ENCODE measurements around the gene AMBP.

The AMBP gene

DNA sequence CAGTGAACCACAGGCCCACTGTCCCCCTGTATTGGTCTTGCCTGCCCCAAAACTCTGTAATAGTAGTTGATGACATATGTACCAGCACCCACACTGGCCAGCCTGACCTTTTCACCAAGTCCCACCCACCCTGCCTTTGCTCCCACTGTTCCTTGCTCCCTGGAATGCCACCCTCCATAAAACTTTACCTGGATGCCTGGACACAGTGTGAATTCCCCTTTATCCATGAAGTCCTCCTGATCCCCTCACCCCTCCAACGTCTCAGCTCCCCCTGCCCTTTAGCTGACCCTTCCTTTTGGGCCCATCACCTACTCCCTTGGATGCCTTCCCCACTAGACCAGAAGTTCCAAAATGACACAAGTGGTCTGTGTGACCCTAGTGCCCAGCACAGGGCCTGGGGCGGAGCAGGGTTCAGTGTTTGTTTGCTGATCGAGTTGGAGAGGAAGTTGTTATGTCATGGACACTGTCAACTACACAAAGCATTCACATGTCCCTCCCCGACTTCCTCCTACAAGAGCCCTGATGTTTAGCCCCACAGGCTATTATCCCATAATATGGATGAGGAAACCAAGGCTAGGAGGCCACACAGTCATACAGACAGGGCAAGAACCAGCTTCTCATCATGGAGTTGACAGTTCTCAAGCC is 16.1 kb downstream of the AMBP start:
- Mint-ChIP-seq H3K27ac (no peak overlapping the region), H3K9me3 (no peaks in the 10 kb centered on the region), H3K4me1 (no peaks in the 10 kb centered on the region), H3K27me3 (peaks cover 11% of the 10 kb centered on the region), H3K36me3 (no peaks in the 10 kb centered on the region), H3K4me3 (no peak overlapping the region)
- CTCF ChIA-PET, result no interaction called here
- no peak for DNase-seq

DNA sequence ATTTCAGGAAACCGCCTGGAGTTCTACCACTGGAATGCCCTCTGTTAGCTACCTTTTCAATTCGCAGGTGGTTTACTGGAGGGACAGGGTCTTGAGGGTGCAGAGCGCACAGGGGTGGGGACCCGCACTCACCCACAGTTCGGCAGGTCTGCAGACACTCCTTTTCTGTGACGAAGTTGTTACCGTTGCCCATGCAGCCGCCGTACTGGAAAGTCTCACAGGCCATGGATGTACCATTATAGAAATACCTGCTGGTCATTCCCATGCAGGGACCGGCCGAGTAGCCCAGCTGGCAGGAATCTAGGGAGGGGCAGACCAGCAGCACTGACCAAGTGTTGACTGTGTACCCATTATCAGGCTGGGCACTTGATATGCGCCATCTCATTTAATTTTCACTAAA is 16.8 kb downstream of the AMBP start:
- Mint-ChIP-seq H3K27ac (no peak overlapping the region), H3K4me1 (no peaks in the 10 kb centered on the region), H3K4me3 (no peak overlapping the region), H3K27me3 (peaks cover 11% of the 10 kb centered on the region), H3K36me3 (no peaks in the 10 kb centered on the region), H3K9me3 (no peaks in the 10 kb centered on the region)
- DNase-seq, result no peak
- CTCF ChIA-PET, result no interaction called here

DNA sequence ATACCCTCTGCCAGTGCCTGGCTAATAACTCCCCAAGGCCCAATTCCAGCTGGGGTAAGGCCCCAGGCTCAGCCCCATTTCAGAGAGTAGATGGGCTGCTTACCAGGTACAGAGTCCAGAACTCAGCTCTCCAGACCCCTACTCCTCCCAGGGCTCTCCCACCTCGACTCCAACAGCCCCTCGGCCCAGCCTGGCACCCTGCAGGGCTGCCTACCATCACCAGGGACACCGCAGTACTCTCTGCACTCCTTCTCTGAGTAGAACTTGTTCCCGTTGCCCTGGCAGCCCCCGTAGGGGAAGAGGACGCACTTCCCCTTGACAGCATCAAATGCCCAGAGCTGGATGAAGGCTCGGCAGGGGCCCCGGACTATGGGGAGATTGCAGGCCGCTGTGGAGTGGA is 17.4 kb downstream of the AMBP start:
- Mint-ChIP-seq H3K27me3 (peaks cover 11% of the 10 kb centered on the region), H3K9me3 (no peaks in the 10 kb centered on the region), H3K4me1 (no peaks in the 10 kb centered on the region), H3K4me3 (no peak overlapping the region), H3K27ac (no peak overlapping the region), H3K36me3 (no peaks in the 10 kb centered on the region)
- DNase-seq, result no peak
- CTCF ChIA-PET, result no interaction called here

DNA sequence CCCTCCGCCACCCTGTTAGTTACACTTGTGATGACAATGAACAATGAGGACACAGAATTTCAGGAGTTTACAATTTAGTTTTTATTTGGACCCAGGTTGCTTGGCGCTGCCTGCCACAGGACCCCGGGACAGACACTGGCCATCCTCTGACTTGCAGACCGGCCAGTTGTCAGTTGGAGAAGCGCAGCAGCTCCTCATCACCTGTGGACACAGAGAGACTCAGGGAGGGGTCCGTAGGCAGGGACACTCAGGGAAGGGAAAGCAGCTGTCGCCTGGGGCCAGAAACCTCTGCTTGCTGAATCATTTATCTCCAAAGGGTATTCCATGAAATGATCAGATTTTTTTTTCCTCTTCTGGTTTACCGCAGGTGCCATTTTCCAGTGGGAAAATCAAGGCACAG is 18.0 kb downstream of the AMBP start:
- no peak for DNase-seq
- CTCF ChIA-PET, result no interaction called here
- no peaks in the 10 kb centered on the region for H3K36me3 Mint-ChIP-seq
- H3K9me3 Mint-ChIP-seq, result no peaks in the 10 kb centered on the region
- H3K27ac Mint-ChIP-seq, result no peak overlapping the region
- no peak overlapping the region for H3K4me3 Mint-ChIP-seq
- H3K27me3 Mint-ChIP-seq, result peaks cover 11% of the 10 kb centered on the region
- no peaks in the 10 kb centered on the region for H3K4me1 Mint-ChIP-seq

DNA sequence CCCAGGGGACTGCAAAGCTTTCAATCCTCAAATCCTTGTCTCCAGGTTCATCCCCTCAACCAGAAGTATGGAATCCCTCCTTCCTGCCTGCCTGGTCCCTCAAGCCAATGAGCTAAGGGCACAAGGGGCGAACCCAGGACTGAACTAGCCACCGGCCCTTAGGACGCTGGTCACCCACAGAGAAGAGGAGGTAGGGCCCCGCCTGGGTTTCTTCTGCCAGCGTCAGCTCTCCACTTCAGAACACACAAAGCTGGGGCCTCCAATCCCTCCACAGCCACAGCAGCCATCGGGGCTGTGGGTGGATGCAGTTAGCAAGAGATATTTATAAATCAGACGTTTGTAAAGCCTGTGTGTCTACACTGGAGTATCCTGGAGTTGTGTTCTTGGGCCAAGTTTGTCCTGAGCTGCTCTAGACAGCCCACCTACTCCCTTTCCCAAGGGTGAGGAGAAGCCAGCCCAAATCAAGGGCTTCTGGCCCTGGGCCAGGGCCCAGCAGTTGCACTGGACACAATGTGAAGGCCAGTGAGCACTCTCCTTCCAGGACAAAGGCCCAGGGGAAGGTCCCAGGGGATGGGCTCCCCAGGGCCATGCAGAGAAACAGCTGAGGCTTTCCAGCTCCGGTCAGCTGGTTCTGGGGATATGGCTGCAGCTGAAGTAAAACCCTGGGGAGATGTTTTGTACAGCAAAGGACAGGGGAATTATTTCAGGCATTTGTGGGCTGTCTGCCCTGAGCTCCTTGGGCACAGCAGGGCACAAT is 18.9 kb downstream of the AMBP start:
- no peaks in the 10 kb centered on the region for H3K9me3 Mint-ChIP-seq
- peaks cover 11% of the 10 kb centered on the region for H3K27me3 Mint-ChIP-seq
- no peak overlapping the region for H3K4me3 Mint-ChIP-seq
- no peaks in the 10 kb centered on the region for H3K4me1 Mint-ChIP-seq
- H3K27ac Mint-ChIP-seq, result no peak overlapping the region
- H3K36me3 Mint-ChIP-seq, result no peaks in the 10 kb centered on the region
- DNase-seq, result no peak
- CTCF ChIA-PET, result no interaction called here

DNA sequence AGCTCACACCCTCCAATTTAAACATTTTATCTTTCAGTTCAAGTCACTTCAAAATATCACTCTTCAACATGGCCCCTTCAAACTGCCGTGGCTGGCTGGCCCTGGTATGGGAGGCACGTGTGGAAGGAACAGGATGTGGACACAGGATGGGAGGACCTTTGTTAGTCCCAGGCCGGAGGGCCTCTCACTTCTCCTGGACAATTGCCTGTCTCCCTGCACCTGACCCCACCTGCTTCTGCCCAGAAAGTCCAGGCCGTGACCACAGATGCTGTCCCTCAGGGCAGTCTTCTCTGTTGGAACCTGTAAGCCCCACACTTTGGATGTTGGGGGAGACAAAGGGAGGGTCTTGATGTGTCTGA is 19.4 kb downstream of the AMBP start:
- Mint-ChIP-seq H3K27ac (no peak overlapping the region), H3K27me3 (peaks cover 11% of the 10 kb centered on the region), H3K36me3 (no peaks in the 10 kb centered on the region), H3K9me3 (no peaks in the 10 kb centered on the region), H3K4me3 (no peak overlapping the region), H3K4me1 (no peaks in the 10 kb centered on the region)
- CTCF ChIA-PET, result no interaction called here
- no peak for DNase-seq

DNA sequence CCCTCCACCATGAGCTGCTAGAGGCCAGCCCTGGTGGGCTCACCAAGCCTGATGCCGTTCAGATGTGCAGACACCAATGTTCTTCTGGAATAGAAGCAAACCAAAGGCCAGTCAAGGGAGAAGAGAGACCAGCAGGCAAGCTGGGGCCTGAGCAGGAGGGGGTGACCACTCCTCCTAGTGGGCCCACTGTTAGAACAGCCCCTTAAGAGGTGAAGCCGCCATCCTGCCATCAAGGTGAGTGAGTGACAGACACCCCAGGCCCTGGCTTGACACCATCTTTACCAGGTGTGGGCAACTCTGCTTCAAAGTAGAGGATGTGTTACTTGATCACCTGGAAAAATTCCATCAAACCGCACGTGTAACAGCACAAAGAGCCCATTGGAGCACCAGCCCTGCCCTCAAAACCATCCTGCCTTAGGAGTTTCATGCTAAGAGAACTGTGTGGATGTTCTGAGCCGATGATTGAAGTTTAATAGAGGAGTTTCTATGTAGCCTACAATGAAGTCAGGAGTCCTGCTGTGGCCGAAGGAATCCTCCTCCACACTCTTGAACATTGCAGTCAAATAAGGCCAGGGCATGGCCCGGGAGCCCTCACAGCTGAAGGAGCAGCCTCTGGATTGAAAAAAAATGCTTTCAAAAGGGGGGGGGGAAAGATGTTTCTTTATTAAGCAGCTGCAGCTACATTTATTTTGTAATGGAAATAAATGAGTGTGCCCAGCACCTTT is 20.8 kb downstream of the AMBP start:
- no peaks in the 10 kb centered on the region for H3K9me3 Mint-ChIP-seq
- no peak for DNase-seq
- no peak overlapping the region for H3K4me3 Mint-ChIP-seq
- no peaks in the 10 kb centered on the region for H3K4me1 Mint-ChIP-seq
- peaks cover 4% of the 10 kb centered on the region for H3K27me3 Mint-ChIP-seq
- H3K36me3 Mint-ChIP-seq, result no peaks in the 10 kb centered on the region
- no peak overlapping the region for H3K27ac Mint-ChIP-seq
- CTCF ChIA-PET, result no interaction called here

DNA sequence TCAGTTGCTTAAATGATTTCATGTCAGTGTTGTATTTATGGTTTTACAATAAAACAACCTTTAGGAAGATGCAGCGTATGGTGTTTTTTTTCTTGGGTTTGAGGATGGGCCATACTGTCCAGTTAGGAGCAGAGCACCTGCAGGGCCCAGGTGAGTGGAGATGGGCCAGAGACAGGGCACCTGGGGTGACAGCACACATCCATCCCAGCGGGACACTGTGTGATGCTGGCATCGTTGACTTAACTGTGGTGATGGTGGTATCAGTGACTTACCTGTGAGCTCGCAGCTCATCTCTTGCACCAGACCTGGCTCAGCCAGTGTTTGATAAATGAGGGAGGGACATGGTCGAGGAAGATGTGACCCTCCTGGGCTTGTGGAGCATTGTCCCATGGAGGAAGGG is 21.6 kb downstream of the AMBP start:
- Mint-ChIP-seq H3K27me3 (peaks cover 4% of the 10 kb centered on the region), H3K36me3 (no peaks in the 10 kb centered on the region), H3K9me3 (no peaks in the 10 kb centered on the region), H3K27ac (no peak overlapping the region), H3K4me1 (no peaks in the 10 kb centered on the region), H3K4me3 (no peak overlapping the region)
- CTCF ChIA-PET, result no interaction called here
- DNase-seq, result no peak

DNA sequence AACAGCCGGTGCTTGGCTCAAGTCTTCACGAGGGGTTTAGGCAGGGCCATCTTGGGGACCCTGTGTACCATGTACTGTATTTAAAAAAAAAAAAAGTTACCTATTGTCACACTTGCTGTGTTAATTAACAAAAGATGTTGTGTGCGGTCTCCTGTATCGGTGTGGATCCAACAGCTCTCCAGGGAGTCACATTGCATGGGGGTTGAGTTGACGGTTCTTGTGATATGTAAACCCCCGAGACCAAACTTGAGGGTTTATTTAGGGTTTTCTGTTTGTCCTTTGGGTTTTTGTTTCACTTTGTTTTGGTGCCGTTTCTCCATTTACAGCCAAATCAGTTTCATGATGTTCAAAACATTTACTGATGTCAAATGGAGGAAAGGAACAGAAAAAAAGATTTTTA is 22.2 kb downstream of the AMBP start:
- H3K36me3 Mint-ChIP-seq, result no peaks in the 10 kb centered on the region
- H3K27ac Mint-ChIP-seq, result no peak overlapping the region
- no peaks in the 10 kb centered on the region for H3K9me3 Mint-ChIP-seq
- peaks cover 4% of the 10 kb centered on the region for H3K27me3 Mint-ChIP-seq
- no peaks in the 10 kb centered on the region for H3K4me1 Mint-ChIP-seq
- no peak for DNase-seq
- no peak overlapping the region for H3K4me3 Mint-ChIP-seq
- CTCF ChIA-PET, result no interaction called here

DNA sequence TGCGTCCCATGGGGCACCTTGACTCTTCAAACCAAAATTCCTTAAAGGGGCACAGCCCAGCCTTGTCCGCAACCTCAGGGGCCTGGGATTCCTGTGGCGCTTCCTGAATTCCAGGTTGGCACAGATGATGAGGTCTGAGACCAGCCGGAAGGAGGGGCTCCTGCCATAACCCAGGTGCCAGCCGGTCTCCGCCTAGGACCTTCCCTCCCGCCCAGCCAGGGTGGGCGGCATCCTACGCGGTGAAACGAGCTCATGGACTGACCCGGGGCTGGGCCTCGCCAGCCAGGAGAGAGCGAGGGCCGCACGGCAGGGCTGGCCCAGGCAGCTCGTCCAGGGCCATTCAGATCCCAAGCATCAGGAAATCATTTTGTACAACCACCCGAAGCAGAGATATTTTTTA is 23.0 kb downstream of the AMBP start:
- Mint-ChIP-seq H3K27ac (no peak overlapping the region), H3K36me3 (no peaks in the 10 kb centered on the region), H3K4me3 (no peak overlapping the region), H3K9me3 (no peaks in the 10 kb centered on the region), H3K4me1 (no peaks in the 10 kb centered on the region), H3K27me3 (no peaks in the 10 kb centered on the region)
- DNase-seq, result no peak
- CTCF ChIA-PET, result no interaction called here

DNA sequence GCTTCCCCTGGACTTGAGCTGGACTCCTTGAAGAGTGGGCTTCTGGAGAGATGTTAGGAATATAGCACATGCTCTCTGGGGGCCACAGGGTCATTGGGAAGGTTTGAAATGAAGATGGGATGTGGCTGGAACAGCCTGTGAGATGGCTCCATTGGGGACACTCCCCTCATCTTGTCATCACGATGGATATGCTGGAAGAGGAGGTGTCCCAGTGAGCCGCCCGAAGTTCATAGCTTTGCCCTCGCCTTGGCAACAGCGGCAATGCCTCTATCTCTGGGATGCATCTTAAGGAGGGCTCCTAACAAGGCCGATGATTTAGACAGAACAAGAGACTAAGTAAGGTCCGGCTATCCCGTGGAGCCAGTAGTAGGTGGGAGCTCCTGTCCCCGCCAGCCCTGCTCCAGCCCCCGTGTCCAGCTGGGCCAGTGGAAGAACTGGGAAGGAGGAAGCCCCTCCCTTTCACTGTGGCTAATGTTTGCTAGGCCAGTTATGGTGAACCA is 23.9 kb downstream of the AMBP start:
- H3K9me3 Mint-ChIP-seq, result no peaks in the 10 kb centered on the region
- no peak overlapping the region for H3K4me3 Mint-ChIP-seq
- no peaks in the 10 kb centered on the region for H3K36me3 Mint-ChIP-seq
- no peaks in the 10 kb centered on the region for H3K4me1 Mint-ChIP-seq
- DNase-seq, result no peak
- CTCF ChIA-PET, result no interaction called here
- H3K27ac Mint-ChIP-seq, result no peak overlapping the region
- no peaks in the 10 kb centered on the region for H3K27me3 Mint-ChIP-seq

DNA sequence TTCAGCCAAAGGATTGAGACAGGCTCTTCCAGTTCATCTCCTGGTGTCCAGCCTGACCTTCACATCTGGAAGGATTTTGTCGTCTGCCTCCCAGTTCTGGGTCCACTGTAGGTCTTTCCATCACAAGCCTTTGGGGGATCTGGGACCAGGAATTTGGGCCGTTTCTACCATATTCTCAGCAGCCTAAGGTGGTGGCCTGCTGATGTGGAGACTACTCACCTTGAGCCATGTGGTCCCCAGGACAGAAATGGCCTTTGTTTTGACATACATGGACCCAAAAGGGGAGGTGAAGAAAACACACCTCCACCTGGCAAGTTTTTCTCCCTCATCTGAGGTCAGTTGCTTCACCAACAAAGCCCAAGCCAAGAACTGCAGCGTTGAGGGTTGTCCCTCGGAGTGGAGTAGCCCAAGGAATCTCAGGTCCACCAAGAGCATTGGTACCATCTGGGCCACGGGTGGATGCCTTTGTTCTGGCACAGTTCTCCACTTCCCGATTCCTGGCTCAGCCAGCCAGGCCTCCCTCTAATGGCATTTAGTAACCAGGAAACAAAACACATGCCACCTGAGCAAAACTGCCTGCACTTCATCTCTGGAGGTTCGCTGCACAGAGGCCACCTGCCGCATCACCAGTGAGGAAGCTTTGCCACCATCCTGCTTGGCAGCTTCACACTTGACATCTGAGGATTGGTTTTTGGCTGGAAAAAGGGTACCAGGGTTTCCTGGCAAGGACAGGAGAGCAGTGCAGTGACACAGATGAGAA is 24.7 kb downstream of the AMBP start:
- H3K27ac Mint-ChIP-seq, result no peak overlapping the region
- CTCF ChIA-PET, result interaction anchor here (0.6 kb wide), 1 partner anchor 1476 kb away, joined by 3 read pairs; no protein-coding TSS in a partner anchor
- no peaks in the 10 kb centered on the region for H3K9me3 Mint-ChIP-seq
- no peak overlapping the region for H3K4me3 Mint-ChIP-seq
- H3K4me1 Mint-ChIP-seq, result no peaks in the 10 kb centered on the region
- no peaks in the 10 kb centered on the region for H3K27me3 Mint-ChIP-seq
- DNase-seq, result no peak
- H3K36me3 Mint-ChIP-seq, result no peaks in the 10 kb centered on the region

DNA sequence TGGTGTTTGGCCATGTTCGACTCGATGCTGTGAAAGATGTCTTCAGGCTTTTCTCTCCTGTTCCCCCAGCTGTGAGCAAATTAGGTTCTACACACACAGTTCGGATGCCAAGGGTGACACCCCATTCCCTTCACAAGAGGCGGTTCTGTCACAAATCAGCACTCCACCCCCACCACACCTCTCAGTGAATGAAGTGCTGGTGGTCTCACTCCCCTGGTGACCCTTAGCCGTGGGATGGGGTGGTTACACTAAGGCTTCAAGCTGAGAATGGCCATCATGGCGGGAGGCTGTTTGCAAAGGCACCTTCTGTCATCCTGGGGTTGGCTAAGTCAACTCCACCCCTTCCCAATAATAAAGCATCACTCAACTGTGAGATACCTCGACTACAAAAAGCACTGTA is 26.4 kb downstream of the AMBP start:
- no peaks in the 10 kb centered on the region for H3K36me3 Mint-ChIP-seq
- no peak overlapping the region for H3K4me3 Mint-ChIP-seq
- H3K27ac Mint-ChIP-seq, result no peak overlapping the region
- H3K27me3 Mint-ChIP-seq, result no peaks in the 10 kb centered on the region
- CTCF ChIA-PET, result no interaction called here
- H3K4me1 Mint-ChIP-seq, result no peaks in the 10 kb centered on the region
- no peaks in the 10 kb centered on the region for H3K9me3 Mint-ChIP-seq
- no peak for DNase-seq

DNA sequence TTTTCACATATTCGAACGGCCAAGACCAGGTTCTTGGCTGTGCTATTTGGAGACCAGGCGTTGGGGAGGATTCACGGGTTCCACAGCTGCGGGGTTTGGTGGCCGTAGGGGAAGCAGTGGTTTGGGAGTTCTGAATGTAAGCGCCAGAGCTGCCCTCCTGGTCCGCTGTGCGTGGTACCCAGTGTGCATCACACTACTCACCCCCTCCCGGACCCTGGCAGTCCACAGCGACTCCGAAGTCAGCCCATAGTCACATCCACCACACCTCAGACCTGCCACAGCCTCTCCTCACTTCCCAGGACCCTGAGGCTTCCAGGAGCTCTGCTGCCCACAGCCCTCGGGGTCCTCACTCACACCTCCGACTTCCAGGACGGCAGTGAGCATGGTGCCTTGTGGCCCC is 26.8 kb downstream of the AMBP start:
- CTCF ChIA-PET, result no interaction called here
- no peaks in the 10 kb centered on the region for H3K9me3 Mint-ChIP-seq
- H3K4me3 Mint-ChIP-seq, result no peak overlapping the region
- DNase-seq, result no peak
- no peaks in the 10 kb centered on the region for H3K4me1 Mint-ChIP-seq
- no peaks in the 10 kb centered on the region for H3K27me3 Mint-ChIP-seq
- no peak overlapping the region for H3K27ac Mint-ChIP-seq
- no peaks in the 10 kb centered on the region for H3K36me3 Mint-ChIP-seq

Data from activated naive CD4-positive, alpha-beta T cell treated with anti-CD3 and anti-CD28 coated beads, Interleukin-2, amount 10 ng/mL, durations not matched to agents 7 days and 5 days (primary cell).